Tibial nerve (tissue), 4 donors: ENCODE measurements around the gene SNX20. TPM values are rescaled to one million over a fixed set of nuclear protein-coding genes. Genes with fewer than 3 reads are reported as not detected.

ENCODE experiments used
- DNase-seq, 2 donors: peaks; one replicate each; pipeline ENCODE4 v3.0.0-alpha.2; 2019; ENCODE audit warnings: low spot score in 2 of 2
- H3K27ac ChIP-seq, 4 donors: fragments of 200-600 bp; sonication (generic) in 3 of 4; one replicate each; pipeline ENCODE4 v1.5.1; 2017 to 2019; ENCODE audit warnings: mild to moderate bottlenecking in 1 of 4
- H3K27me3 ChIP-seq, 2 donors: fragments of 200-600 bp; sonication (generic) in 1 of 2; one replicate each; pipeline versions ENCODE4 v1.5.1 to v1.6.0; 2017 to 2019
- H3K36me3 ChIP-seq, 3 donors: fragments of 200-600 bp; sonication (generic); one replicate each; pipeline ENCODE4 v1.5.1; 2018 to 2019
- H3K4me1 ChIP-seq, 4 donors: fragments of 200-600 bp; sonication (generic) in 3 of 4; one replicate each; pipeline ENCODE4 v1.5.1; 2017 to 2019
- H3K4me3 ChIP-seq, 4 donors: fragments of 200-600 bp; sonication (generic) in 3 of 4; one replicate each; pipeline ENCODE4 v1.5.1; 2017 to 2019; ENCODE audit warnings: mild to moderate bottlenecking in 1 of 4, moderate library complexity in 1 of 4
- H3K9me3 ChIP-seq, 4 donors: fragments of 200-600 bp; sonication (generic) in 3 of 4; one replicate each; pipeline ENCODE4 v1.5.1; 2017 to 2019
- EP300 ChIP-seq, 2 donors: sonication (generic); formaldehyde crosslinking; IDR thresholded peaks; one replicate each; pipeline ENCODE4 v1.6.1; 2017; ENCODE audit warnings: antibody characterized with exemption in 2 of 2, mild to moderate bottlenecking in 1 of 2
- POLR2A ChIP-seq, 2 donors: fragments of 450-650 bp; IDR thresholded peaks; one replicate each; pipeline ENCODE4 v1.6.1; 2017; ENCODE audit warnings: antibody characterized with exemption in 2 of 2, mild to moderate bottlenecking in 2 of 2, moderate library complexity in 2 of 2
- WGBS, 2 donors: methylation state at CpG; one replicate each; pipeline ENCODE4 v1.1.5; 2018; 5-methylcytosine and 5-hydroxymethylcytosine counted together
- total RNA-seq, 4 donors: library from RNA; depleted of rRNA; stranded (reverse); fragments of >200 nt; gene quantifications; one replicate each; pipeline ENCODE4 v1.1.0, GENCODE V29; 2016
- TF ChIP-seq, protein P1 (sequence below), 5 experiments: fragments of 200-600 bp in 3 of 5; fragments of 450-650 bp in 2 of 5; sonication (generic) in 3 of 5; IDR thresholded peaks; one replicate each; pipeline ENCODE4 v1.5.1; 2016 to 2019; ENCODE audit warnings: antibody characterized with exemption in 5 of 5, mild to moderate bottlenecking in 3 of 5, moderate library complexity in 2 of 5

The SNX20 gene, protein sequence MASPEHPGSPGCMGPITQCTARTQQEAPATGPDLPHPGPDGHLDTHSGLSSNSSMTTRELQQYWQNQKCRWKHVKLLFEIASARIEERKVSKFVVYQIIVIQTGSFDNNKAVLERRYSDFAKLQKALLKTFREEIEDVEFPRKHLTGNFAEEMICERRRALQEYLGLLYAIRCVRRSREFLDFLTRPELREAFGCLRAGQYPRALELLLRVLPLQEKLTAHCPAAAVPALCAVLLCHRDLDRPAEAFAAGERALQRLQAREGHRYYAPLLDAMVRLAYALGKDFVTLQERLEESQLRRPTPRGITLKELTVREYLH
- 1 to 10 TPM; 1.7 to 5.1 (median 2.3) TPM for total RNA-seq

DNA sequence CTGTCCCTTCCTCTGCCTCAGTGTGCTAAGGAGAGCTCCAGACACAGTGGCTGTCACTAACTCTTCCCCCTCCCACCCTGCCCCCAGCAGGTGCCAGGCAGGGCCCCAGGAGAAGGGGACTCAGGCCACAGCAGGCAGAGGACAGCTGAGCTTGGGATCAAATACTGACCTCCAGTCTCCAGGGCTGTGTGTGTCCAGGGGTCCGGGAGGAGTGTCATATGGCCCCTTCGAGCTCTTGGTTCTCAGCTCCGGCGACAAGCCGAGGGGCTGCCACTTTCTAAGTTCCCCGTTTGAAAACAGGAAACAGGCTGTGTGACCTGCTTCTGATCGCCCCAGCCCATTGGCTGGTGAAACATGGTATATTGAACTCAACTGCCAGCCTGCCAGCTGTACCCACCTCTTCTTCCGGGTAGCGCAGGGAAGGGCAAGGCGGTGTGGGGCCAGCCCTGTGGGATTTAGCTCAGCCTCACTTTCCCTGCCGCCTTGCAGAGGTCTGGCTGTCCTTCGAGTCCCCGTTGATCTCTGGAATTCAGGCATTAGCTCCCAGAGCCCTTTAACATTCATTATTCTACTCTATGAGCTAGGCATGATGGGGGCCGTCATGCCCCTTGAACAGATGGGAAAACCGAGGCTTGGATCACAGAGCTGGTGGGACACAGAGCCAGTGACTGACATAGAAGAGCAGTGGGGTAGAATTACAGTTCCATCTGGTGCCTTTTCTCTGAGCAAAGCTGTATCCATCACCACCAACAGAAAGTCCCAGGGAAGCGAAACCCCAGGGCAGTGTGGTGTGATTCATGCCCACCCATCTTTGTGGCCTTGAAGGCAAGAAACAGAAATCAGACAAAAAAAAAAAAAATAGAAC is at the start of gene SNX20:
TSS of gene SNX20 (minus strand) at position 292 of the 865 bp plus-strand sequence. CDS start 3,786 bp downstream, outside the sequence.
- Histone ChIP-seq H3K27ac (peak within 1 kb of the TSS in 2 of 4 donors; percentile 26 to 86), H3K27me3 (no peaks in the 10 kb centered on the region), H3K36me3 (no peaks in the 10 kb centered on the region), H3K9me3 (no peaks in the 10 kb centered on the region), H3K4me1 (peaks cover 0 to 18% (median 0%) of the 10 kb centered on the region in 4 donors), H3K4me3 (peak within 1 kb of the TSS in 3 of 4 donors; percentile 25 to 51 (median 37))
- TF ChIP-seq, protein P1, sequence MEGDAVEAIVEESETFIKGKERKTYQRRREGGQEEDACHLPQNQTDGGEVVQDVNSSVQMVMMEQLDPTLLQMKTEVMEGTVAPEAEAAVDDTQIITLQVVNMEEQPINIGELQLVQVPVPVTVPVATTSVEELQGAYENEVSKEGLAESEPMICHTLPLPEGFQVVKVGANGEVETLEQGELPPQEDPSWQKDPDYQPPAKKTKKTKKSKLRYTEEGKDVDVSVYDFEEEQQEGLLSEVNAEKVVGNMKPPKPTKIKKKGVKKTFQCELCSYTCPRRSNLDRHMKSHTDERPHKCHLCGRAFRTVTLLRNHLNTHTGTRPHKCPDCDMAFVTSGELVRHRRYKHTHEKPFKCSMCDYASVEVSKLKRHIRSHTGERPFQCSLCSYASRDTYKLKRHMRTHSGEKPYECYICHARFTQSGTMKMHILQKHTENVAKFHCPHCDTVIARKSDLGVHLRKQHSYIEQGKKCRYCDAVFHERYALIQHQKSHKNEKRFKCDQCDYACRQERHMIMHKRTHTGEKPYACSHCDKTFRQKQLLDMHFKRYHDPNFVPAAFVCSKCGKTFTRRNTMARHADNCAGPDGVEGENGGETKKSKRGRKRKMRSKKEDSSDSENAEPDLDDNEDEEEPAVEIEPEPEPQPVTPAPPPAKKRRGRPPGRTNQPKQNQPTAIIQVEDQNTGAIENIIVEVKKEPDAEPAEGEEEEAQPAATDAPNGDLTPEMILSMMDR (IDR thresholded peaks at IDR 0.05), result no peak
- no peak for TF ChIP-seq EP300 (IDR thresholded peaks at IDR 0.05)
- no peak for TF ChIP-seq POLR2A (IDR thresholded peaks at IDR 0.05)
- no peak for DNase-seq
- 69 to 74% methylated on average over 16 of the region's 16 CpGs for WGBS, 2 donors

DNA sequence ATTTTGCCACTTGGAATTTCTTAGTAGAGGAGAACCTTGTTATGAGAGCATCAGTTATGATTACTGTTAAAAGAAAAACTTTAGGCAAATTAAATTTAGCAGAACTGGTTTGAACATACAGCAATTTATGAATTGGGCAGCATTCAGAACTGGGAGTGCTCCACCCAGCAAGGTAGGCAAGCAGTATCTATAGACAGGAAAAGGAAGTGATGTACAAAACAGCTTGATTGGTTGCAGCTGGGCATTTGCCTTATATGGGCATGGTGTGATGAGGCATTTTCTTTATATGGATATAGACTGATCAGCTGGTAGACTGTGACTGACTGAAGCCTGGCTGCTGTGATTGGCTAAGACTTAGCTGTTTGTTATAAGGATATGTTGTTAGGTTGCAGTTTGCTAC is 43.2 kb upstream of the SNX20 start:
- peaks cover 0 to 20% (median 0%) of the 10 kb centered on the region in 3 donors for H3K36me3 ChIP-seq
- no peak overlapping the region for H3K4me3 ChIP-seq

DNA sequence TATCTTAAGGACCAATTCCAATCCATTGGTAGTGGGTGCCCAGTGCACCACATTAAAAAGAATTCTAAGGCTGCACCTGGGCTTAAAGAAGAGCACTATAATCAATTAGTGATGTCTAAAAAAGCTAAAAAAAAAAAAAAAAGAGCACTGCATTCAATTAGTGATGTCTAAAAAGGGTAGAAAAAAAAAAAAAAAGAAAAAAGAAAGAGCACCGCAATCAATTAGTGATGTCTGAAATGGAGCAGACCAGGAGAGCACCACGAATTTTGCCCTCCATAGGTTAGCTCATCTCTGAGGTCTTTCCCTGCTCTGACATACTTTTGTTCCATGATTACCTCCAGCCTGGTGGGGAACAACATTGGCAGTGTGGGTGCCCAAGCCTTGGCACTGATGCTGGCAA is 41.8 kb upstream of the SNX20 start:
- no peak overlapping the region for H3K4me3 ChIP-seq
- WGBS, 2 donors, result 80 to 84% methylated on average over 2 of the region's 2 CpGs
- DNase-seq, result no peak
- no peaks in the 10 kb centered on the region for H3K4me1 ChIP-seq
- TF ChIP-seq POLR2A (IDR thresholded peaks at IDR 0.05) (no peak), EP300 (IDR thresholded peaks at IDR 0.05) (no peak)
- TF ChIP-seq, protein P1 (IDR thresholded peaks at IDR 0.05), result no peak
- no peaks in the 10 kb centered on the region for H3K9me3 ChIP-seq
- peaks cover 0 to 20% (median 0%) of the 10 kb centered on the region in 3 donors for H3K36me3 ChIP-seq
- no peaks in the 10 kb centered on the region for H3K27me3 ChIP-seq
- H3K27ac ChIP-seq, result no peak overlapping the region

More for the DNA sequence above, 43.2 kb upstream of the SNX20 start:
- Histone ChIP-seq H3K4me1 (no peaks in the 10 kb centered on the region), H3K9me3 (no peaks in the 10 kb centered on the region), H3K27me3 (no peaks in the 10 kb centered on the region), H3K27ac (no peak overlapping the region)
- TF ChIP-seq, protein P1 (IDR thresholded peaks at IDR 0.05), result no peak
- TF ChIP-seq EP300 (IDR thresholded peaks at IDR 0.05) (no peak), POLR2A (IDR thresholded peaks at IDR 0.05) (no peak)
- no peak for DNase-seq

DNA sequence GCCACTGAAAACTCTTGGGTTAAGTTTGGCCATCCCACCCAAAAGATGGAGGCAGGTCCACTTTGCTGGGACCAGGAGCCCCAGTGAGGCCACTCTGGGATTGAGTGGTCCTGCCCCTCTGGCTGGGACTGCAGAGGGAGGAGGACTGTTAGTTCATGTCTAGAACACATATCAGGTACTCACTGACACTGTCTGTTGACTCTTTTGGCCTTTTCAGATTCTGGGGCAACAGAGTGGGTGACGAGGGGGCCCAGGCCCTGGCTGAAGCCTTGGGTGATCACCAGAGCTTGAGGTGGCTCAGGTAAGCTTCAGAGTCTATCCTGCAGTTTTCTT is 41.3 kb upstream of the SNX20 start:
- 89 to 93% methylated on average over 1 of the region's 1 CpG for WGBS, 2 donors
- H3K4me3 ChIP-seq, result no peak overlapping the region
- H3K4me1 ChIP-seq, result no peaks in the 10 kb centered on the region
- no peak for DNase-seq
- H3K36me3 ChIP-seq, result peaks cover 0 to 20% (median 0%) of the 10 kb centered on the region in 3 donors
- no peak overlapping the region for H3K27ac ChIP-seq
- TF ChIP-seq EP300 (IDR thresholded peaks at IDR 0.05) (no peak), POLR2A (IDR thresholded peaks at IDR 0.05) (no peak)
- TF ChIP-seq, protein P1 (IDR thresholded peaks at IDR 0.05), result no peak
- no peaks in the 10 kb centered on the region for H3K27me3 ChIP-seq
- H3K9me3 ChIP-seq, result no peaks in the 10 kb centered on the region
